Activated T-cell treated with anti-CD3 and anti-CD28 coated beads, Interleukin-2, amount 50 U/mL, for 24 hours (primary cell): Measurements from ENCODE around the gene ADAM12.
"Not testable (repeated sequence)": the region's sequence is repeated elsewhere in the genome, so short reads cannot be mapped to it uniquely, and the experiment has no call there.

ENCODE experiments used
- DNase-seq: peaks from one replicate; pipeline ENCODE4 v3.0.0-alpha.2; 2020
- H3K27ac Mint-ChIP-seq: 2 replicates; pipeline ENCODE4 v1.8.0; 2020; ENCODE audit warnings: mild to moderate bottlenecking, mixed read lengths
- H3K27me3 Mint-ChIP-seq: 2 replicates; pipeline ENCODE4 v1.8.0; 2020; ENCODE audit warnings: mixed read lengths
- H3K36me3 Mint-ChIP-seq: 2 replicates; pipeline ENCODE4 v1.8.0; 2020; ENCODE audit warnings: low read depth, mixed read lengths
- H3K4me1 Mint-ChIP-seq: 2 replicates; pipeline ENCODE4 v1.8.0; 2020; ENCODE audit warnings: low read depth, mixed read lengths
- H3K4me3 Mint-ChIP-seq: 2 replicates; pipeline ENCODE4 v1.8.0; 2020; ENCODE audit warnings: mild to moderate bottlenecking, moderate library complexity, mixed read lengths
- H3K9me3 Mint-ChIP-seq: 2 replicates; pipeline ENCODE4 v1.8.0; 2020; ENCODE audit warnings: mixed read lengths

Gene ADAM12

GRCh38 chr10:126394948-126395347 is 6.7 kb upstream of the ADAM12 start:
- no peak for DNase-seq
- H3K9me3 Mint-ChIP-seq, result peaks cover 6% of the 10 kb centered on the region
- no peak overlapping the region for H3K4me3 Mint-ChIP-seq
- no peaks in the 10 kb centered on the region for H3K4me1 Mint-ChIP-seq
- H3K27ac Mint-ChIP-seq, result no peak overlapping the region
- no peaks in the 10 kb centered on the region for H3K36me3 Mint-ChIP-seq
- peaks cover 4% of the 10 kb centered on the region for H3K27me3 Mint-ChIP-seq

GRCh38 chr10:126393076-126393475 is 4.8 kb upstream of the ADAM12 start:
- H3K9me3 Mint-ChIP-seq, result peaks cover 6% of the 10 kb centered on the region
- H3K4me3 Mint-ChIP-seq, result no peak overlapping the region
- peaks cover 17% of the 10 kb centered on the region for H3K27me3 Mint-ChIP-seq
- peaks cover 1% of the 10 kb centered on the region for H3K4me1 Mint-ChIP-seq
- no peaks in the 10 kb centered on the region for H3K36me3 Mint-ChIP-seq
- no peak for DNase-seq
- no peak overlapping the region for H3K27ac Mint-ChIP-seq

- H3K27me3 Mint-ChIP-seq, result peaks cover 18% of the 10 kb centered on the region
- H3K4me3 Mint-ChIP-seq, result no peak overlapping the region
- H3K9me3 Mint-ChIP-seq, result peaks cover 6% of the 10 kb centered on the region
- peaks cover 1% of the 10 kb centered on the region for H3K4me1 Mint-ChIP-seq
- DNase-seq, result no peak
- no peak overlapping the region for H3K27ac Mint-ChIP-seq
- H3K36me3 Mint-ChIP-seq, result no peaks in the 10 kb centered on the region
These were observed 4.2 kb upstream of the ADAM12 start for GRCh38 chr10:126392469-126392868.

- no peak overlapping the region for H3K4me3 Mint-ChIP-seq
- no peak for DNase-seq
- no peaks in the 10 kb centered on the region for H3K36me3 Mint-ChIP-seq
- no peak overlapping the region for H3K27ac Mint-ChIP-seq
- H3K4me1 Mint-ChIP-seq, result peaks cover 4% of the 10 kb centered on the region
- peaks cover 22% of the 10 kb centered on the region for H3K27me3 Mint-ChIP-seq
- H3K9me3 Mint-ChIP-seq, result peaks cover 6% of the 10 kb centered on the region
These were observed 3.8 kb upstream of the ADAM12 start for GRCh38 chr10:126392068-126392467.

GRCh38 chr10:126391192-126391885 is 3.1 kb upstream of the ADAM12 start:
- Mint-ChIP-seq H3K9me3 (peaks cover 6% of the 10 kb centered on the region), H3K4me1 (peaks cover 8% of the 10 kb centered on the region), H3K36me3 (no peaks in the 10 kb centered on the region), H3K27me3 (peaks cover 30% of the 10 kb centered on the region), H3K4me3 (no peak overlapping the region), H3K27ac (no peak overlapping the region)
- no peak for DNase-seq

GRCh38 chr10:126390324-126390723 is 2.0 kb upstream of the ADAM12 start:
- Mint-ChIP-seq H3K27ac (no peak overlapping the region), H3K9me3 (peaks cover 6% of the 10 kb centered on the region), H3K27me3 (peaks cover 40% of the 10 kb centered on the region), H3K36me3 (no peaks in the 10 kb centered on the region), H3K4me3 (no peak overlapping the region), H3K4me1 (peaks cover 8% of the 10 kb centered on the region)
- DNase-seq, result no peak

GRCh38 chr10:126387041-126387921 is 996 bp downstream of the ADAM12 start:
- no peak overlapping the region for H3K27ac Mint-ChIP-seq
- H3K4me1 Mint-ChIP-seq, result peaks cover 8% of the 10 kb centered on the region
- H3K27me3 Mint-ChIP-seq, result peaks cover 49% of the 10 kb centered on the region
- H3K4me3 Mint-ChIP-seq, result peak overlapping the region; percentile 58
- no peaks in the 10 kb centered on the region for H3K36me3 Mint-ChIP-seq
- peak; percentile 43 for DNase-seq
- peaks cover 5% of the 10 kb centered on the region for H3K9me3 Mint-ChIP-seq

- Mint-ChIP-seq H3K4me1 (peaks cover 8% of the 10 kb centered on the region), H3K27ac (no peak overlapping the region), H3K36me3 (no peaks in the 10 kb centered on the region), H3K9me3 (peaks cover 3% of the 10 kb centered on the region), H3K27me3 (peaks cover 41% of the 10 kb centered on the region), H3K4me3 (no peak overlapping the region)
- no peak for DNase-seq
These were observed 3.9 kb downstream of the ADAM12 start for GRCh38 chr10:126384269-126384873.

GRCh38 chr10:126380352-126381076 is 7.8 kb downstream of the ADAM12 start:
- Mint-ChIP-seq H3K27me3 (peaks cover 11% of the 10 kb centered on the region), H3K9me3 (peaks cover 3% of the 10 kb centered on the region), H3K4me1 (no peaks in the 10 kb centered on the region), H3K4me3 (no peak overlapping the region), H3K27ac (no peak overlapping the region), H3K36me3 (no peaks in the 10 kb centered on the region)
- no peak for DNase-seq

- not testable (repeated sequence) for H3K27ac Mint-ChIP-seq, DNase-seq, H3K27me3 Mint-ChIP-seq, H3K4me3 Mint-ChIP-seq, H3K36me3 Mint-ChIP-seq, H3K9me3 Mint-ChIP-seq, H3K4me1 Mint-ChIP-seq
These were observed 9.1 kb downstream of the ADAM12 start for GRCh38 chr10:126379166-126379565.

- Mint-ChIP-seq H3K9me3 (peaks cover 4% of the 10 kb centered on the region), H3K36me3 (no peaks in the 10 kb centered on the region), H3K27me3 (no peaks in the 10 kb centered on the region), H3K27ac (no peak overlapping the region), H3K4me1 (no peaks in the 10 kb centered on the region), H3K4me3 (no peak overlapping the region)
- DNase-seq, result no peak
These were observed 11.3 kb downstream of the ADAM12 start for GRCh38 chr10:126376956-126377355.

GRCh38 chr10:126375926-126376554 is 12.2 kb downstream of the ADAM12 start:
- Mint-ChIP-seq H3K9me3 (peaks cover 4% of the 10 kb centered on the region), H3K27ac (no peak overlapping the region), H3K27me3 (no peaks in the 10 kb centered on the region), H3K4me3 (no peak overlapping the region), H3K4me1 (no peaks in the 10 kb centered on the region), H3K36me3 (no peaks in the 10 kb centered on the region)
- no peak for DNase-seq

GRCh38 chr10:126375299-126375698 is 13.0 kb downstream of the ADAM12 start:
- DNase-seq, result no peak
- peaks cover 4% of the 10 kb centered on the region for H3K9me3 Mint-ChIP-seq
- H3K27me3 Mint-ChIP-seq, result no peaks in the 10 kb centered on the region
- H3K4me1 Mint-ChIP-seq, result no peaks in the 10 kb centered on the region
- H3K4me3 Mint-ChIP-seq, result no peak overlapping the region
- H3K36me3 Mint-ChIP-seq, result no peaks in the 10 kb centered on the region
- H3K27ac Mint-ChIP-seq, result no peak overlapping the region

- no peaks in the 10 kb centered on the region for H3K36me3 Mint-ChIP-seq
- no peaks in the 10 kb centered on the region for H3K4me1 Mint-ChIP-seq
- no peak overlapping the region for H3K27ac Mint-ChIP-seq
- H3K4me3 Mint-ChIP-seq, result no peak overlapping the region
- no peaks in the 10 kb centered on the region for H3K27me3 Mint-ChIP-seq
- no peak for DNase-seq
- H3K9me3 Mint-ChIP-seq, result peaks cover 4% of the 10 kb centered on the region
These were observed 13.8 kb downstream of the ADAM12 start for GRCh38 chr10:126374435-126374834.
